Astrocyte of the cerebellum (primary cell): ENCODE measurements around the gene MRPL38.

Experiments used
- DNase-seq: peaks from one replicate; pipeline ENCODE4 v3.0.0-alpha.2; 2011; ENCODE audit warnings: low read depth
- H3K4me3 ChIP-seq: 2 replicates; pipeline ENCODE4 v1.5.1; 2011; ENCODE audit warnings: mild to moderate bottlenecking, low read depth, low read length, moderate library complexity
- in situ Hi-C: cut with HindIII; loops from 2 replicates; pipeline ENCODE4 v1.10.0; 2017; ENCODE audit warnings: low sequenced_read_pairs
- TF ChIP-seq, protein P1 (sequence below): IDR thresholded peaks from 2 replicates; pipeline ENCODE4 v1.5.1; 2012; ENCODE audit warnings: low read length, low read depth, moderate library complexity, mild to moderate bottlenecking; ENCODE audit errors: missing control alignments

The MRPL38 gene

DNA sequence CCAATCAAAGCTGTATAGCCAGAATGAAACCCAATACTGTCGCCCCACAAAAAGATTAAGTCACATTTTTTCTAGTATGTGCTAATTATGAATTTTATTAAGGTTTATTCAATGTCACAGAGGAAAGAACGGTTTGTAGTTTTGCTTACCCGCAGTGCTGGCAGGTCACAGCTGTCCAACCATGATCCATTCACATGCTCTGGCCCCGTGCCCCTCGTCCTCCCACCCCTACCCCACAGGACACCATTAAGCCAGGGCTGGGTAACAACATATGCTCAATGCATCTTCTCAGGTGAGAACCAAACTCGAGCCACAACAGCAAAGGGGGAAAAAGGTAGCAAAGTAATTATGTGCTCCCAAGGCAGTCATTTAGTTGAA, 36.7 kb upstream of the MRPL38 start:
- in situ Hi-C loops, result no loop called here

DNA sequence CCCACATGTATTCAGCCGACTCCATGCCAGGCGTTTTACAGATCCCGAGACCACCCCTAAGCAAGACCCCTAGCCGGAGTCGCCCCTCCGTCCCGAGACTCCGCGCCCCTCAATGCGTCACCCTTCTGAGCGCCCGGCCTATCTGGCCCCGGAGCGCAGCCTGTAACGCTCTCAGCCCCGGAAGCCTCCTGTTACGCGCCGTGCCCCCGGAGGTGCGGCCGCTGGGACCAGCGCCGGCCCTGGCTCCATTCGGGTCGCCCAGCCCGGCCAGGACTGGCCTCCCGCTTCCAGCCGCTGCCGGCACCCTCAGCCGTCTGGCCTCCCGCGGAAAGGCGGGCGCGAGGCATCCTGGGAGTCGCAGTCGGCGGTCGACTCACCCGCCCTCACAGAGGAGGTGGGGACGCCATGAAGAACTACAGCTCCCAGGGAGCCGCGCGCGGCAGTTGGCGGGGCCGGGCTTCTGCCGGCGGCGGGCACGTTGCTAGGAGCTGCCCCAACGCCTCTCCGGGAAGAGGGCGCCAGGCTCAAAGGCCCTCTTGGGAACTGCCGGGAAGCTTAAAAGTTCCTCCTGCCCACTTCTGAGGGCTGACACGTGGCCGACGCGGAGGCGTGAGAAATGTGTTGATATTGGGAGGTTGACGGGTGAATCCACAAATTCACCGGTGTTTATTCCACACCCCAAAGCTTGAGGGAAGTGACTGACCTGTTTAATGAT, 36.2 kb upstream of the MRPL38 start, which contains the start of gene FBF1:
Gene FBF1, minus strand, starts transcription at position 316 of the 715 bp plus-strand sequence. CDS start 2,893 bp downstream, outside the sequence.
- TF ChIP-seq, protein P1, sequence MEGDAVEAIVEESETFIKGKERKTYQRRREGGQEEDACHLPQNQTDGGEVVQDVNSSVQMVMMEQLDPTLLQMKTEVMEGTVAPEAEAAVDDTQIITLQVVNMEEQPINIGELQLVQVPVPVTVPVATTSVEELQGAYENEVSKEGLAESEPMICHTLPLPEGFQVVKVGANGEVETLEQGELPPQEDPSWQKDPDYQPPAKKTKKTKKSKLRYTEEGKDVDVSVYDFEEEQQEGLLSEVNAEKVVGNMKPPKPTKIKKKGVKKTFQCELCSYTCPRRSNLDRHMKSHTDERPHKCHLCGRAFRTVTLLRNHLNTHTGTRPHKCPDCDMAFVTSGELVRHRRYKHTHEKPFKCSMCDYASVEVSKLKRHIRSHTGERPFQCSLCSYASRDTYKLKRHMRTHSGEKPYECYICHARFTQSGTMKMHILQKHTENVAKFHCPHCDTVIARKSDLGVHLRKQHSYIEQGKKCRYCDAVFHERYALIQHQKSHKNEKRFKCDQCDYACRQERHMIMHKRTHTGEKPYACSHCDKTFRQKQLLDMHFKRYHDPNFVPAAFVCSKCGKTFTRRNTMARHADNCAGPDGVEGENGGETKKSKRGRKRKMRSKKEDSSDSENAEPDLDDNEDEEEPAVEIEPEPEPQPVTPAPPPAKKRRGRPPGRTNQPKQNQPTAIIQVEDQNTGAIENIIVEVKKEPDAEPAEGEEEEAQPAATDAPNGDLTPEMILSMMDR, result no peak
- peak; percentile 64 for DNase-seq
- H3K4me3 ChIP-seq, result peak within 1 kb of the TSS; percentile 76
- in situ Hi-C loops, result no loop called here

More for the DNA sequence above, 36.7 kb upstream of the MRPL38 start:
- peak overlapping the region; percentile 76 for H3K4me3 ChIP-seq
- no peak for DNase-seq
- TF ChIP-seq, protein P1, result no peak

DNA sequence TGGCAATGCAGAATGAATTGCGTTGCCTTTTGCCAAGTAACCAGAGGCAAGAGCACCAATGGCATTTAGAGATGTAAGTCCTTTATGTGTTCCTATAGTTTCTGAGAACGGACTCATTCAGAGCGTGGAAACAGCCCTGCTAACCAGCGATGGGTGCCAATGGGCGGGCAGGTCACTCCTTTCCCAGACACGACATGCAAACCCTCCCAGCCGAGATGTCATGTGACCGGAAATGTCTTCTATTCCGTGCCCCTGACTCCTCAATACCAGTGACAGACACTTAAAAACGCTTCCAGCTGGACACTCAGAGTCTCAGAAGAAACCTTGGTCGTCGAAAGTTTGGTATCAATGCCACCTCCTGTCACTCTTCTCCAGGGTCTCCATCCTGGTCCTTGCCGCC, 33.0 kb upstream of the MRPL38 start:
- no peak overlapping the region for H3K4me3 ChIP-seq
- TF ChIP-seq, protein P1, result no peak
- no peak for DNase-seq
- in situ Hi-C loops, result no loop called here

DNA sequence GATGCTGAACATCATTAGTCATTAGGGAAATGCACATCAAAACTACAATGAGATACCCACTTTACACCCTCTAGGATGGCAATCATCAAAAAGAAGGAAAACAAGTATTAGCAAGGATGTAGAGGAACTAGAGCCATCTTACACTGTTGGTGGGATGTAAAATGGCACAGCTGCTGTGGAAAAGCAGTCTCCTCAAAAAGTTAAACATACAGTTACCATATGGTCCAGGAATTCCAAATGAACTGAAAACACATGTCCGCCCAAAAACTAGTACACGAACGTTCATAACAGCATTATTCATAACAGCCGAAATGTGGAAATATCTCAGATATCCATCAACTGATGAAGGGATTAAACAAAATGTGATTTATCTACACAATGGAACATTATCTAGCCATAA, 29.1 kb upstream of the MRPL38 start:
- no peak for DNase-seq
- TF ChIP-seq, protein P1, result no peak
- H3K4me3 ChIP-seq, result no peak overlapping the region
- in situ Hi-C loops, result no loop called here

DNA sequence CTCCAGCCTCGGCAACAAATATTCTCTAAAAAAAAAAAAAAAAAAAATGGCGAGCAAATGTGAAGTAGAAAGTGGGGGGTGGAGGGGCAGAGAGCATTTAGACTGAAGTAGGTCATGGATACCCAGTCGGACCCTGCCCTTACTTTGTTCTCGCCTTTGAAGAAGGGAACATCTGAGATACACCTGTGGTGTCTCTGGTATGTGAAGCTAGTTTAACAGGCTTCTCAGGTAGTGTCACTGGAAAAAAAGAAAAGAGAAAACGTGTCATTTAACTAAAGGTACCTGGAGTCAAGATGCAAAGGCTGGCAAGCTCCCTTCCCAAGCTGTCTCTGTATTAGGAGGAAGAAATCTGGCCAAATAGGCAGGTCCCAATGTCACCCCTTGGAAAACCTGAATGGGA, 28.2 kb upstream of the MRPL38 start:
- no peak overlapping the region for H3K4me3 ChIP-seq
- TF ChIP-seq, protein P1, result no peak
- in situ Hi-C loops, result no loop called here
- DNase-seq, result no peak

DNA sequence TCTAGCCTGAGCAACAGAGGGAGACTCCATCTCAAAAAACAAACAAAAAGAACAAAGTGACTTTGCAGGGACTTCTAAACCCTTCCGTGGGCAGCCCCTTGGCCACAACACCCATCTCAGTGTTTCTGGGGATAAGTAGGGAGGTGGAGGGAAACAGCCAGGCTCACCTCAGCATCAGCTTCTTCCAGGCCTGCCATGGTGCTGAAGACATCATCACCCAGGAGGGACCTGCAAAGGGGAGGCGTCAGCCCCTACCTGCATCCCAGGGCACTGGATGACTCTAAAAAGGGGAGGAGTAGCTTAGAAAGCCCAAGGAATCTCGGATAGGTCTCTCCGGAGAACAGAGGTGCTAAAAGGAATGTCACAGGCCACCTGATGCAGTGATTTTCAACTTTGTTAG, 26.4 kb upstream of the MRPL38 start:
- TF ChIP-seq, protein P1, result no peak
- in situ Hi-C loops, result no loop called here

More for the DNA sequence above, 26.4 kb upstream of the MRPL38 start:
- DNase-seq, result no peak
- no peak overlapping the region for H3K4me3 ChIP-seq
